ENCODE results near the gene WASF2.
"Not testable (repeated sequence)": the region's sequence is repeated elsewhere in the genome, so short reads cannot be mapped to it uniquely, and the experiment has no call there.

WASF2 gene

GRCh38 chr1:27416387-27417111, 73.4 kb downstream of the WASF2 start:
- DNase-seq: peak; percentile 43

GRCh38 chr1:27414091-27414490, 75.9 kb downstream of the WASF2 start:
- DNase-seq: no peak

- DNase-seq: no peak
Measured at GRCh38 chr1:27413004-27413403, 77.0 kb downstream of the WASF2 start.

- no peak for DNase-seq
Measured at GRCh38 chr1:27412502-27412901, 77.5 kb downstream of the WASF2 start.

GRCh38 chr1:27410709-27411108, 79.3 kb downstream of the WASF2 start:
- no peak for DNase-seq

- DNase-seq: no peak
Measured at GRCh38 chr1:27409669-27410068, 80.3 kb downstream of the WASF2 start.

GRCh38 chr1:27408151-27408550, 81.8 kb downstream of the WASF2 start:
- DNase-seq: no peak

GRCh38 chr1:27406791-27407190, 83.2 kb downstream of the WASF2 start:
- not testable (repeated sequence) for DNase-seq

GRCh38 chr1:27406362-27406680, 83.6 kb downstream of the WASF2 start:
- no peak for DNase-seq

- not testable (repeated sequence) for DNase-seq
Measured at GRCh38 chr1:27405598-27406361, 84.2 kb downstream of the WASF2 start.

- DNase-seq: no peak
Measured at GRCh38 chr1:27405074-27405473, 84.9 kb downstream of the WASF2 start.

GRCh38 chr1:27403931-27404330, 86.0 kb downstream of the WASF2 start:
- DNase-seq: no peak

GRCh38 chr1:27403065-27403726, 86.8 kb downstream of the WASF2 start:
- no peak for DNase-seq

- no peak for DNase-seq
Measured at GRCh38 chr1:27402349-27402754, 87.6 kb downstream of the WASF2 start.

- DNase-seq: no peak
Measured at GRCh38 chr1:27400963-27401341, 89.0 kb downstream of the WASF2 start.

GRCh38 chr1:27400082-27400962, 89.6 kb downstream of the WASF2 start:
- no peak for DNase-seq

- no peak for DNase-seq
Measured at GRCh38 chr1:27399251-27400025, 90.5 kb downstream of the WASF2 start.

- no peak for DNase-seq
Measured at GRCh38 chr1:27398405-27399149, 91.4 kb downstream of the WASF2 start.

- DNase-seq: no peak
Measured at GRCh38 chr1:27397749-27398148, 92.2 kb downstream of the WASF2 start.

- DNase-seq: no peak
Measured at GRCh38 chr1:27397110-27397509, 92.9 kb downstream of the WASF2 start.

GRCh38 chr1:27395441-27396195, 94.3 kb downstream of the WASF2 start:
- peak; percentile 66 for DNase-seq
